Activated T-cell treated with anti-CD3 and anti-CD28 coated beads, Interleukin-2, amount 50 U/mL, for 4 hours (primary cell): ENCODE data around the gene TFF3. TPM values are rescaled to one million over a fixed set of nuclear protein-coding genes. Genes with fewer than 3 reads are reported as not detected.
A peak's percentile ranks its signal among the peaks of the same experiment; 100 is the strongest.

Experiments
- ATAC-seq, 2 donors: fragments of 200-7000 bp; cut with Tn5 transposase; one replicate each; pipeline ENCODE4 v1.10.0; 2021
- DNase-seq: peaks from one replicate; pipeline ENCODE4 v3.0.0-alpha.2; 2020
- H3K27me3 Mint-ChIP-seq: one replicate; pipeline ENCODE4 v1.8.0; 2021; ENCODE audit warnings: low read depth, mixed read lengths
- H3K36me3 Mint-ChIP-seq: one replicate; pipeline ENCODE4 v1.8.0; 2022; ENCODE audit warnings: mixed read lengths; ENCODE audit not compliant: insufficient read depth
- H3K4me1 Mint-ChIP-seq: one replicate; pipeline ENCODE4 v1.8.0; 2021; ENCODE audit warnings: low read depth, mixed read lengths
- H3K4me3 Mint-ChIP-seq: one replicate; pipeline ENCODE4 v1.8.0; 2021; ENCODE audit warnings: mild to moderate bottlenecking, moderate library complexity, mixed read lengths
- H3K9me3 Mint-ChIP-seq: one replicate; pipeline ENCODE4 v1.8.0; 2021; ENCODE audit warnings: mixed read lengths
- total RNA-seq, 3 donors: library from RNA; stranded (reverse); gene quantifications; one replicate each; pipeline ENCODE4 v1.2.1, GENCODE V29; 2021

TFF3 gene
- total RNA-seq, 3 donors from 2014 or later: 0.29 to 0.96 TPM; not detected in 1

GRCh38 chr21:42319851-42320572 lies 4.8 kb upstream of the TFF3 start:
- peaks cover 7% of the 10 kb centered on the region for H3K27me3 Mint-ChIP-seq
- no peak overlapping the region for H3K4me3 Mint-ChIP-seq
- no peaks in the 10 kb centered on the region for H3K9me3 Mint-ChIP-seq
- no peaks in the 10 kb centered on the region for H3K36me3 Mint-ChIP-seq
- DNase-seq: no peak
- H3K4me1 Mint-ChIP-seq: peaks cover 6% of the 10 kb centered on the region
- no peak for ATAC-seq

- ATAC-seq: peak in 1 of 2 donors; percentile 25
- Mint-ChIP-seq H3K4me3 (no peak overlapping the region), H3K36me3 (no peaks in the 10 kb centered on the region), H3K9me3 (no peaks in the 10 kb centered on the region), H3K27me3 (peaks cover 4% of the 10 kb centered on the region), H3K4me1 (peaks cover 6% of the 10 kb centered on the region)
- DNase-seq: no peak
Measured at GRCh38 chr21:42319376-42319775, 4.2 kb upstream of the TFF3 start.

GRCh38 chr21:42317826-42318746 lies 2.9 kb upstream of the TFF3 start:
- no peaks in the 10 kb centered on the region for H3K9me3 Mint-ChIP-seq
- no peak overlapping the region for H3K4me3 Mint-ChIP-seq
- ATAC-seq (no peak), DNase-seq (no peak)
- H3K4me1 Mint-ChIP-seq: peaks cover 6% of the 10 kb centered on the region
- H3K27me3 Mint-ChIP-seq: peaks cover under 1% of the 10 kb centered on the region
- H3K36me3 Mint-ChIP-seq: no peaks in the 10 kb centered on the region

- DNase-seq: no peak
- Mint-ChIP-seq H3K4me1 (peaks cover 6% of the 10 kb centered on the region), H3K9me3 (no peaks in the 10 kb centered on the region), H3K36me3 (no peaks in the 10 kb centered on the region), H3K4me3 (no peak overlapping the region), H3K27me3 (no peaks in the 10 kb centered on the region)
- ATAC-seq: no peak
Measured at GRCh38 chr21:42317341-42317741, 2.1 kb upstream of the TFF3 start.

- Mint-ChIP-seq H3K36me3 (no peaks in the 10 kb centered on the region), H3K4me1 (peaks cover 6% of the 10 kb centered on the region)
Measured at GRCh38 chr21:42316891-42317290, 1.7 kb upstream of the TFF3 start.

GRCh38 chr21:42314616-42315295 lies 453 bp downstream of the TFF3 start:
- H3K9me3 Mint-ChIP-seq: no peaks in the 10 kb centered on the region
- ATAC-seq: no peak
- no peaks in the 10 kb centered on the region for H3K27me3 Mint-ChIP-seq
- no peak for DNase-seq
- H3K4me1 Mint-ChIP-seq: peaks cover 6% of the 10 kb centered on the region
- H3K36me3 Mint-ChIP-seq: no peaks in the 10 kb centered on the region
- no peak overlapping the region for H3K4me3 Mint-ChIP-seq

More at GRCh38 chr21:42316891-42317290, 1.7 kb upstream of the TFF3 start:
- no peaks in the 10 kb centered on the region for H3K27me3 Mint-ChIP-seq
- DNase-seq: no peak
- no peaks in the 10 kb centered on the region for H3K9me3 Mint-ChIP-seq
- no peak overlapping the region for H3K4me3 Mint-ChIP-seq
- ATAC-seq: no peak

- DNase-seq: no peak
- no peaks in the 10 kb centered on the region for H3K9me3 Mint-ChIP-seq
- H3K4me1 Mint-ChIP-seq: peaks cover 4% of the 10 kb centered on the region
- H3K27me3 Mint-ChIP-seq: no peaks in the 10 kb centered on the region
- no peak for ATAC-seq
- no peaks in the 10 kb centered on the region for H3K36me3 Mint-ChIP-seq
- no peak overlapping the region for H3K4me3 Mint-ChIP-seq
Measured at GRCh38 chr21:42313501-42313969, 1.7 kb downstream of the TFF3 start.

GRCh38 chr21:42312626-42313104 lies 2.5 kb downstream of the TFF3 start:
- peaks cover 4% of the 10 kb centered on the region for H3K4me1 Mint-ChIP-seq
- no peaks in the 10 kb centered on the region for H3K36me3 Mint-ChIP-seq
- ATAC-seq (no peak), DNase-seq (no peak)
- H3K9me3 Mint-ChIP-seq: no peaks in the 10 kb centered on the region
- no peaks in the 10 kb centered on the region for H3K27me3 Mint-ChIP-seq
- no peak overlapping the region for H3K4me3 Mint-ChIP-seq

GRCh38 chr21:42311816-42312625 lies 3.2 kb downstream of the TFF3 start:
- ATAC-seq (no peak), DNase-seq (no peak)
- Mint-ChIP-seq H3K27me3 (peaks cover under 1% of the 10 kb centered on the region), H3K9me3 (no peaks in the 10 kb centered on the region), H3K36me3 (no peaks in the 10 kb centered on the region), H3K4me3 (no peak overlapping the region), H3K4me1 (peaks cover 4% of the 10 kb centered on the region)

GRCh38 chr21:42311160-42311559 lies 4.0 kb downstream of the TFF3 start:
- no peaks in the 10 kb centered on the region for H3K9me3 Mint-ChIP-seq
- no peaks in the 10 kb centered on the region for H3K36me3 Mint-ChIP-seq
- H3K4me1 Mint-ChIP-seq: peaks cover 6% of the 10 kb centered on the region
- no peak overlapping the region for H3K4me3 Mint-ChIP-seq
- no peak for DNase-seq
- ATAC-seq: no peak
- H3K27me3 Mint-ChIP-seq: peaks cover 2% of the 10 kb centered on the region

- no peak for DNase-seq
- Mint-ChIP-seq H3K4me1 (peaks cover 6% of the 10 kb centered on the region), H3K9me3 (no peaks in the 10 kb centered on the region), H3K4me3 (no peak overlapping the region), H3K36me3 (no peaks in the 10 kb centered on the region), H3K27me3 (peaks cover 2% of the 10 kb centered on the region)
- no peak for ATAC-seq
Measured at GRCh38 chr21:42310411-42311001, 4.7 kb downstream of the TFF3 start.

- Mint-ChIP-seq H3K36me3 (no peaks in the 10 kb centered on the region), H3K4me3 (no peak overlapping the region), H3K4me1 (peaks cover 6% of the 10 kb centered on the region), H3K27me3 (peaks cover 2% of the 10 kb centered on the region), H3K9me3 (no peaks in the 10 kb centered on the region)
- peak; percentile 75 to 82 for ATAC-seq
- peak; percentile 72 for DNase-seq
Measured at GRCh38 chr21:42309753-42310213, 5.4 kb downstream of the TFF3 start.
